Stimulated activated CD8-positive, alpha-beta memory T cell treated with anti-CD3 and anti-CD28 coated beads, Interleukin-4, amount 100 ng/mL, for 48 hours (primary cell): ENCODE measurements around the gene POTEI.
"Not testable (repeated sequence)": the region's sequence is repeated elsewhere in the genome, so short reads cannot be mapped to it uniquely, and the experiment has no call there.

Experiments used
- DNase-seq: peaks from one replicate; pipeline ENCODE4 v3.0.0-alpha.2; 2020

The POTEI gene

GRCh38 chr2:130509228-130509627 lies at the start of gene POTEI:
Gene POTEI, minus strand, starts transcription at chr2:130509328. Its CDS starts 93 bp downstream, at chr2:130509235.
- not testable (repeated sequence) for DNase-seq

GRCh38 chr2:130556441-130556840 lies 47.3 kb upstream of the POTEI start:
- not testable (repeated sequence) for DNase-seq

GRCh38 chr2:130554178-130554577 lies 45.0 kb upstream of the POTEI start:
- not testable (repeated sequence) for DNase-seq

DNA sequence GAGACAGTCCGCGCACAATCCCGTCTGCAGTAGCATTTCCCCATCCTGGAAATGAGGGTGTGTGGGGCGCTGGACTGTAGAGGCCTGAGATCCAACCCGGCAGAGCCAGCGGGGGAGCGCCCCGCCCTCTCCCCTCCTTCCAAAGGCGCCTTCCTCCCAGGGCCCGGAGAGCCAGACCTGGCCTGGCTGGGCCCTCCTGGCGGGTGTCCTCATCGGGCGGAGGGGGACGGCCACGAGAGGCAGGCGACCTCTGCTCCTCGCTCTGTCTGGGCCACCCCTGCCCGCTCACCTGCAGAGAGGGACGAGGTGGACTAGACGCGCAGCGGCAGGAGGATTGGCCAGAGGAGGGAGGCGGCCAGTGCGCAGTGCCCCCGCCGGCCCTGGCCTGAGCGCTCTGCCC lies 40.3 kb upstream of the POTEI start:
- not testable (repeated sequence) for DNase-seq

DNA sequence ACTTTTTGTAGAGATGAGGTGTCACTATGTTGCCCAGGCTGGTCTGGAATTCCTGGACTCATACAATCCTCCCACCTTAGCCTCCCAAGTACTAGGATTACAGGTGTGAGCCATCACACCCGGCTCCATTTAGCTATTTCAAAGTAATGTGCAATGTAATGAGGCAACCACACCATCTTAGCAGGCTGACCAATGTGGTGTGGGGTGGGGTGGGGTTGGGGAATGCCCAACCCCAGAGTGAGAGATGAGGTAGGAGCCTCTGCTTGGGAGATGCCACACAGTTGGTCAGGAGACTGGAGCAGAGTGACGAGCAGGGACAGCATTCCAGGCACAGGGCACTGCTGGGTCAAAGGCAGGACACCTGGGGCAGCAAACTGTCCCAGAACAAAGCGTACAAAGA lies 39.3 kb upstream of the POTEI start:
- not testable (repeated sequence) for DNase-seq

- DNase-seq = not testable (repeated sequence)
Observed at GRCh38 chr2:130544978-130545377, 35.9 kb upstream of the POTEI start.

DNA sequence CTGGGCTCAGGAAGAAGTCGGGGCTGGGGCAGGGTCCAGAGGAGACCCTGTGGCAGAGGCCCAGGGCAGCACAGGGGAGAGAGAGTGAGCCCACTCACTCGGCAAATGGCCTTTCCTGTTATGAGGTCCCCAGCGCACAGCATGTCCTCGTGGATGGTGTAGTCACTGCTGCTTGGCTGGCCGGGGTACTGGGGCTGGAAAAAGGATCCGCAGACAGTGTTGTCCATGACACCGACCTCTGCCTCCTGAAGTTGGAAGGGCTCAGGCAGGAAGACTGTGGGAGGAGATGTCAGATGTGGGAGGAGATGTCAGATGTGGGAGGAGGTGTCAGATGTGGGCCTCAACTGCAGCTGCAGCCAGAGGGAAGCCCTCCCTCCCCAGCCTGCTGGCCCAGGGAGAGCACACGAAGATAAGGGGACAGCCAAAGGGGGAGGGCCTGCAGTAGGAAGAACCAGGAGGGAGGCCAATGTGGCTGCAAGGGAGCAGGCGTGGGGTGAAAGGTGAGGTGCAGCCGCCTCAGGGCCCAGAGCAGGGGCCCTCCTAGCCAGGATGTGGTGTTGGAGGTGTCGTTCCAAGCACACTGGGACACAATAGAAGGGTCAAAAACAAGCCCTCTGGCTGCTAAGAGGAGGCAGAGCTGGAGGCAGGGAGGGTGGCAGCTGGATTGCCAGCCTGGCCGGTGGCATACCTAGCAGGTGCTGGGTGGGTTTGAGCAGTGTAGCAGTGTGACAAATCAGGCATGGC lies 34.8 kb upstream of the POTEI start:
- DNase-seq = not testable (repeated sequence)

DNA sequence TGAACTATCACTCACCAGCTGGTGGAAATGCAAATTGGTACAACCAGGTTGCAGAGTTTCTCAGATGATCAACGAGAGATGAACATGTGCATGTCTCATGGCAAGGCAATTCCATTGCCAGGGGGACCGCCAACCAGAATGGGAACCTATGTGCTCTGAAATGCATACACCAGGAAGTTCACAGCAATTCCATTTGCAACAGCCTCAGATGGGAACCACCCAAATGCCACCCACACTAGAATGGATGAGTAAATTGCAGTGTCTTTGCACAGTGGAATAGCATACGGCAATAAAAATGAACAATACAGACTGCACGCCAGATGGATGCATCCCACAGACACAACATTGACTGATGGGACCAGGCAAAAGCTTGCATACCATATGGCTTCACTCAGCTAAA lies 33.7 kb upstream of the POTEI start:
- not testable (repeated sequence) for DNase-seq

DNA sequence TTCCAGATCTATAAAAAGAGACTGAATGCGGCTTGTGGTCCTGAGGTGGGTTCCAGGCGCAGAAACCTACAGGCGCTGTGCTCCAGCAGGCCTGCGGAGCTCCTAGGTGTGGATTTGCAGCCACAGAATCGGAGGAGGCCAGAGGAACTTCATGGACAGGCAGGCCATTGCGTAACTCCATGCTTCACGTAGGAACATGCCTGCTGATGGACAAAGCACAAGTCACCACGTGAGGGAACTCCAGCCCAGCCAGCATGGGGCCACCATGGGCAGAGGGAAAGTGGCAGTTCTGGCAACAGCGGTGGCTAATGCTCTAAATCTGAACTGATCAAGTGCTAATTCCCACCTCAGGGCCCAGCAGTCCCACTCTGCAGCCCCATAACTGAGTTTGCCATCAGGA lies 29.1 kb upstream of the POTEI start:
- not testable (repeated sequence) for DNase-seq

DNA sequence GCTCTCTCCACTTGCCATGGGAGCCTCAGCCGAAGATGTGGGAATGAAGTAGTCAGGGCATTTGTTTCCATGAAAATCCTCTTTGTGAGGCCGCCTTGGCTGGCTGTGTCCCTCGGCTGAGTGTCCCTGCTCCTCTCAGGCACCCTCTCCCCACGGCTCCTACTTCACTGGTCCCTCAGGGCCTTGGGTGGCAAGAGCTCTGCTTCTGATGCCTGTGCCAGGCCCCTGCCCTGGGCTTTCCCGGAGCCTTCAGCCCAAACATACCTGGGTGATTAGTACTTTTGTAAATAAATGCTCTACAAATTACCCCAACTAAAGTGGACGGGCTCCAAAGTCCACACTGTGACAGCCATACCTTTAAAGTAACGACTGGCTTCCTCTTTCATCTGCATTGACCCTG lies 27.5 kb upstream of the POTEI start:
- DNase-seq = not testable (repeated sequence)

DNA sequence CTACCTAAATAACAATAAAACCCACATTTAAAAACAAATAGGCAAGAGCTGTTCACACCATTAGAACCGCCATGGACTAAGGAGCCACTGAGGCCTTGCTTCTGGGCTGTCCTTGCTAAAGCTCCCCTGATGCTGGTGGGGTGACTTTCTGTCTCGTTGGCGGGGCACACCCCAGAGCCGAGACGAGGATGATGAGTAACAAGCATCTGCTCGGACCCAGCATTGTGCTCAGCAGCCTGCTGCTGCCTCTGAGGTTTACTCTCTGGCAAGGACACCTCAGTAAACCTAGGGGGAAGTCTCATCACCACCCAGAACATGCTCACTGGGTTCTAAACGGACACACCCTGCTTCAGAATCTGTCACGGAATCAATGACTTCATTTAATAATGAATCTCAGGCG lies 22.5 kb upstream of the POTEI start:
- not testable (repeated sequence) for DNase-seq

DNA sequence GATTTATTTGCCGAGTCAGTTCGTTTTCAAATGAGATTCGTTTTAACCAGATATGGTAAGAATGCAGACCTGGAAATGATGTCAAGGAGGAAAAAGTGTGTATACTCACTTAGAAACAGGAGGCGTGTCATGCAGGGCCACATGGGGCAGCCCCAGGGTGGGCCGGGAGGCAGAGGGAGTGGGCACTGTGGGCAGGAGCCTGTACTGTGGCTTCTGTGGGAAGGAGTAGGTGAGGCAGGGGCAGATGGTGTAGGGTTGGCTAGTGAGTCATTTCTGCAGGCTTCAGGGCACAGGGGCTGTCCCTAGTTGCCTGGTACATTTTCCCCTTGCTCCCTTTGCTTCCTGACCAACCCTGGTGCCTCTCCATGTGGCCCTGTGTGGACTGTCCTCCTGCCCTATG lies 22.1 kb upstream of the POTEI start:
- not testable (repeated sequence) for DNase-seq

- DNase-seq = not testable (repeated sequence)
Observed at GRCh38 chr2:130530212-130530611, 21.1 kb upstream of the POTEI start.

- not testable (repeated sequence) for DNase-seq
Observed at GRCh38 chr2:130529545-130529944, 20.4 kb upstream of the POTEI start.

DNA sequence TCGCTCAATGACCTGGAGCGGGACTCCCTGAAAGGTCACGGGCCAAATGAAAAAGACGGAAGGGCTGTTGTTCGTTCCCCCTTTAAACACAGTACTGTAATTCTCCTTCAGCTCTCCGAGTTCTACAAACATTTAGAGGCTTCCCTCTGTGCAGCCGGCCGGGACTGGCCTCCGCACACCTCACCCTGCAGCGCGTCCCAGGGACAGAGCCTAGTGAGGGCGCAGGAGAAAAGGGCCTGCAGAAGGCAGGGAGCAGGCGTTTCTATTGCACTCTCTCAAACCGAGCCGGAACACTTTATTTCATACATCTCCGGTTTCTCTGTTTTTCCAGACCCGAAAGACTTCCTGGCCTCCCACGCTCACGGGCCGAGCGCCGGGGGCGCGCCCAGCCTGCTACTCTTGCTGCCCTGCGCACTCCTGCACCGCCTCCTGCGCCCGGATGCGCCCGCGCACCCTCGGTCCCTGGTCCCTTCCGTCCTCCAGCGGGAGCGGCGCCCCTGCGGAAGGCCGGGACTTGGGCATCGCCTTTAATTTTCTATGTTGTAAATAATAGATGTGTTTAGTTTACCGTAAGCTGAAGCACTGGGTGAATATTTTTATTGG lies 18.3 kb upstream of the POTEI start:
- DNase-seq = not testable (repeated sequence)

GRCh38 chr2:130522390-130522789 lies 13.3 kb upstream of the POTEI start:
- DNase-seq = not testable (repeated sequence)

- DNase-seq = not testable (repeated sequence)
Observed at GRCh38 chr2:130520992-130521391, 11.9 kb upstream of the POTEI start, which contains the start of gene CFC1B. Gene CFC1B, plus strand, starts transcription at chr2:130521222. Its CDS starts 263 bp downstream, at chr2:130521485.

DNA sequence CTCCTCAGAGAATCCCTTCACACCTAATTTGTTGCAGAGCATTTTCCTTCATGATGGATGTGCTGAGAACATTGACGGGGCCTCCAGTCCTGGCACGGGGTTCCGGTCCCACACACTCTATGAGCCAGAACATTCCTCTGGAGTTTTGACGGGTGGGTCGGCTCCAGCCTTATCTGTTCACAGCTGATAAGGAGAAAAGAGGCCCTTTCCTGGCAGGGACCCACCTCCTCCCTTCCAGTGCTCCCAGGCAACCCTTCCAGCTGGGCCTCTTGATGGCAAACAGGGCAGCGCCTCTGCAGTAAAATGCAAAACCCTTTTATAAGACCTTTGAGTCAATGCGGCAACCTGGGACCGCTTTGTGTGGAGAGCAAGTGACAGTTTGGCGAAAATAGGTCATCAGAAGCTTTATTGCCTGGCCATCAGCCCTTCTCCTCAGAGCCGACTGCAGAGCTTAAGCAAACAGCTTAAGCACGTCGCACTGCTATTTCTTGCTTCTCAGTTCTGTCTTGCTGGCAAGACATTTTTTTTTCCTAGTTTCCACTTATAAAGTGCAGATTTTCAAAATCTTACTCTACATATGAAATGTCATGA lies 9.5 kb upstream of the POTEI start:
- DNase-seq = not testable (repeated sequence)

DNA sequence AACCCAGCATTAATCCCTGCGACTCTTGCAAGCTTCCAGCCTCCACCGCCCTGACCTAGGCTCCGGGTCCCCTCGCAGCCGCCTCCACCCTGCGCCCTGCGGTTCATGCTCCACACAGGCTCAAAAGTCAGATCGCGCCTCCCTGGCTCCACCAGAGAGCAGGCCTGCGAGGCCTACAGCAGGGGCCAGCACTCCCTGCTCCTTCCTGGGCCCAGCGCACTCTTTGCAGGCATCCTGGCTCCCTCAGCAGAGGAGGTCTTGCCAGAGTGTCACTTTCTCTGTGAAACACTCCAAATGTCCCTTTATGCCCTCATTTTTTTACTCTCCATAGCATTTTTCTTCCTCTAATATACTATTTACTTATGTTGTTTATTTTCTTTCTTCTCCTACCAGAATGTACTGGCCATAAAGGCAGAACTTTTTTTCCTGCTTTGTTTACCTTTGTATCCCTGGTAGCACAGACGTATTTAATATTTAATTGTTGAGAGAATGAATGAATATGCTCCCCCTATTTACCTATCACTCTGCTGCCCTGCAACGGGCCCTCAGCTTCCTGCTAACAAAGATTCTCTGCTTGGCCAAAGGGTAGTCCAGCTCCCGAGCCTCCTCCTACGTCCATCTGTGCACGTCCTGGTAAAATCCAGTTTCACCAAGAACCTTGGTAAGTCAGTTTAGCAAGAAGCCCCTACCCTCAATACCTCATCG lies 2.8 kb upstream of the POTEI start:
- DNase-seq = not testable (repeated sequence)

DNA sequence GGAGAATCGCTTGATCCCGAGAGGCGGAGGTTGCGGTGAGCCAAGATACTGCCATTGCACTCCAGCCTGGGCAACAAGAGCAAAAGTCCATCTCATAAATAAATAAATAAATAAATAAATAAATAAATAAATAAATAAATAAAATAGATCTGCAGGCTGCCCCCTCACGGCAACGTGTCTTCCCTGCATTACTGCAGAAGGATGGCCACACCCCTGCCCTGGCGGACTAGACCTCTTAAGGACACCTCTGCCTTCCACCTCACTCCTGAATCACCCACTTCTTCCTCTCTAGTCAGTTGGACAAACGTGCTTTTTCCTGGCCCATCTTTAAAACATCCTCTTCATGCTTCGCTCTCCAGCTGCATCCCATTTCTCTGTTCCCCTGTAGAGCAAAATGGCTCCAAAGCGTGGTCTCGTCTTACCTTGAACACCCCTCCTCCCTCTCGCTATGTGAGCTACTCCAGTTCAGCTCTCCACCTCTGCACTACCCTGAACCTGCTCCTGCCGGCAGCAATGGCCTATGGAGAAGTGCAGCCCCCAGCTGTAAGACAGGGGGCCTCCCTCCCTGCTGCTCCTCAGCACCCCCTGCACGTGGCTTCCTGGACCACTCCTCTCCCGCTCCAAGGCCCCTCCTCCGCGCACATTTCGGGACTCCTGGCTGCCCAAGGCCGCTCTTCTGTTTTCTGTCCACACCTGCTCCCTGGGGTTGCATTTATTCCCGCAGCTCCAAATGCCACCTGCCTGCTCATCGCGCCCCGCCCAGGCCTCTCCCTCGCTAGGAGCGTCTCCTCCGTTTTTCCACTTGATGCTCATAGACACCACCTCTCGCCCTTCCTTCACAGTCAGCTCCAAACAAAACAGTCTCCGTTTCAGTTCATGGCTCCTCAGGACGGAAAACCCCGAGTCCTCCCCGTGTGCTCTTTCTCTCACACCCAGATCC lies 1.9 kb upstream of the POTEI start:
- not testable (repeated sequence) for DNase-seq

DNA sequence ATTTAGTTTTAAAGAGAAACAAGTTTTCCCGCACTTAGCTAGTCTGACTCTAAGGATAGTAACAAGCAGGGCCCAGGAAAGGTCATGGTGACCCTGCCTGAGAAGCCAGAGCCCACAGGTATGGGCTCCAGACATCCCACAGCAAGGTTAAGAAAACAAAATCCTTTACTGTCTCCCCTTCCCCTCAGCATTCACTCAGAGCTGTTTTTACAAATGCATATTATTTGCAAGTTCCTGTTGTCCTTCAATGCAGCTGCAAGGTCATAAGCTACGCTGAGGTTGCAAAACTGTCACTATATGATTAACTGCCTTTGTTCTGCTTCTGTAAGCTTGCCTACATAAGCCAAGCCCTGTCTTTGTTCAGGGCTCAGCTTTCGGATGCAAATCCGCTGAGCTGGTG lies 18.1 kb downstream of the POTEI start:
- not testable (repeated sequence) for DNase-seq

DNA sequence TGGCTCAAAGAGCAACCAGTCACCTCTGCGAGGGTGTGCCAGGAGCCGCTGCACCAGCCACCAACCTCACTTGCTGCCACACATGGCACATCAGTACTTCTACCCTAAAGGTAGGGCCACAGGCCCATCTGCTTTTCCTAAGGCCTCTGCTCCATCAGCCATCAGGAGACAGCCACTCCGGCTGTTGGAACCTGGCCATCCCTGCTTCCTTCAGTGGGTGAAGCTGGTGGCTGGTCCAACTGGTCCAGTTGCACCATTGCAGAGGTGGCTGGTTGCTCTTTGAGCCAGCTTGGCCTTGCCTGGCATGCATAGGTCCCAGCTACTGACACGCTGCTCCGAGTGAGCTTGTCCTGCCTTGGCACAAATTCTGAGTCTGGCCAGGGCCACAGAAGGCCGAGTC lies 53.7 kb downstream of the POTEI start:
- DNase-seq = not testable (repeated sequence)
